ENCODE measurements around the gene NUDT2.

DNA sequence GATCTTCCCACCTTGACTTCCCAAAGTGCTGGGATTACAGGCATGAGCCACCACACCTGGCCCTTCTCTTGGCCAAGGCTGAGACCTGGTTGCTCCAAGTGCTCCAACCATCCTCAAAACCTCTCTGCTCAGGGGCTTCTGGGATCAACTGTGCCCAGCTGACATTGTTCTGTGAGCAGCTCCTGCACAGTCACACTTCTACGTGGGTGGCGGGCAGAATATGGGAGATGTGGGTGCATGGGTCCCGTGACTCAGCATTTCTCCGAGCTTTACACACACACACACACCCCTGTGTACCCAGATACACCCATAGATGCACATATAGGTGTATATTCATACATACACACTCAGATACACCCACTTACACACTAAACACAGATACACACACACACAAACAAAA is 57.9 kb downstream of the NUDT2 start:
- no peak for TF ChIP-seq POLR2A (IDR thresholded peaks at IDR 0.05; ENCODE audit: low read length)
- TF ChIP-seq GATA1 (IDR thresholded peaks at IDR 0.05; ENCODE audit: low read depth, low read length) = no peak
